Panc1 (cell line): ENCODE results near the gene ZFAND2A. TPM values are rescaled to one million over a fixed set of nuclear protein-coding genes. Genes with fewer than 3 reads are reported as not detected.

Source experiments
- ATAC-seq: fragments of 200-7000 bp; cut with Tn5 transposase; 2 replicates; pipeline ENCODE4 v1.9.1; 2020; ENCODE audit warnings: mild to moderate bottlenecking, moderate library complexity
- BruUV-seq: library from RNA; stranded (reverse); fragments of 400-500 nt; replicated peaks from 2 replicates; lab custom pipeline; 2021; lab: Mats Ljungman, UMichigan
- CTCF ChIA-PET: fragments of 300-600 bp; sonication (Branson Sonifier 250); formaldehyde crosslinking; loops from one replicate; lab custom pipeline; 2022; ENCODE audit warnings: antibody characterized with exemption; lab: Charles Lee
- POLR2A ChIA-PET: fragments of 300-600 bp; sonication (Branson Sonifier 250); formaldehyde crosslinking; loops from one replicate; lab custom pipeline; 2022; ENCODE audit warnings: antibody characterized with exemption; lab: Charles Lee
- DNase-seq: peaks from one replicate; pipeline ENCODE4 v3.0.0-alpha.2; 2010; ENCODE audit warnings: low read depth, low spot score
- H3K27ac ChIP-seq: 2 replicates; pipeline ENCODE4 v1.5.1; 2011; ENCODE audit warnings: mild to moderate bottlenecking, low read length, inconsistent platforms
- H3K27me3 ChIP-seq: fragments of 200-500 bp; sonication (Bioruptor generic); 2 replicates; pipeline ENCODE4 v1.6.0; 2014; ENCODE audit warnings: low read length, inconsistent platforms; ENCODE audit not compliant: control insufficient read depth, insufficient read depth
- H3K36me3 ChIP-seq: fragments of 200-500 bp; sonication (Bioruptor generic); 2 replicates; pipeline ENCODE4 v1.5.1; 2014; ENCODE audit warnings: inconsistent platforms, mild to moderate bottlenecking, low read length, moderate library complexity; ENCODE audit not compliant: control insufficient read depth, insufficient read depth
- H3K4me1 ChIP-seq: 2 replicates; pipeline ENCODE4 v1.5.1; 2011; ENCODE audit warnings: inconsistent platforms, mild to moderate bottlenecking, low read length, moderate library complexity; ENCODE audit not compliant: control insufficient read depth, insufficient read depth
- H3K4me3 ChIP-seq, 2 experiments: 2 replicates each; pipeline ENCODE4 v1.5.1; 2011 to 2012; ENCODE audit warnings: low read depth in 2 of 2, low read length in 2 of 2, mild to moderate bottlenecking in 2 of 2, inconsistent platforms in 1 of 2, moderate library complexity in 1 of 2
- H3K9me3 ChIP-seq: fragments of 200-500 bp; sonication (Bioruptor generic); 2 replicates; pipeline ENCODE4 v1.5.1; 2014; ENCODE audit warnings: low read depth, mild to moderate bottlenecking, inconsistent platforms, low read length, moderate library complexity; ENCODE audit not compliant: control insufficient read depth, insufficient read depth
- POLR2AphosphoS5 ChIP-seq: IDR thresholded peaks from 2 replicates; pipeline ENCODE4 v1.6.1; 2012; ENCODE audit warnings: mild to moderate bottlenecking, low read depth, low read length, moderate library complexity
- SIN3A ChIP-seq: IDR thresholded peaks from 2 replicates; pipeline ENCODE4 v1.6.1; 2012; ENCODE audit warnings: low read depth, mild to moderate bottlenecking, low read length, moderate library complexity, borderline replicate concordance; ENCODE audit not compliant: insufficient read depth
- TCF7L2 ChIP-seq: IDR thresholded peaks from 2 replicates; pipeline ENCODE4 v1.6.1; 2011; ENCODE audit warnings: mild to moderate bottlenecking, low read depth, low read length, inconsistent platforms
- in situ Hi-C: cut with HindIII; loops from 2 replicates; pipeline ENCODE4 v1.10.0; 2016; ENCODE audit warnings: low sequenced_read_pairs, low pct_unique_long_range_greater_than_20kb
- intact Hi-C: fragments of 100-400 bp; cut with micrococcal nuclease; formaldehyde crosslinking; loops from one replicate; pipeline ENCODE4 v1.10.0; 2022; ENCODE audit not compliant: unreplicated experiment
- total RNA-seq: library from RNA; stranded (reverse); gene quantifications from one replicate; pipeline ENCODE4 v1.2.1, GENCODE V29; 2021; ENCODE audit not compliant: unreplicated experiment
- TF ChIP-seq, protein P1 (sequence below): fragments of 450-650 bp; IDR thresholded peaks from 2 replicates; pipeline ENCODE4 v1.5.1; 2017; ENCODE audit warnings: mild to moderate bottlenecking
- TF ChIP-seq, protein P2 (sequence below), 2 experiments: IDR thresholded peaks; 2 replicates each; pipeline ENCODE4 v1.6.1; 2011 to 2012; ENCODE audit warnings: low read depth in 2 of 2, control low read depth in 1 of 2, low read length in 1 of 2, mild to moderate bottlenecking in 1 of 2, moderate library complexity in 1 of 2; ENCODE audit not compliant: insufficient read depth in 1 of 2

The ZFAND2A gene
- total RNA-seq, 1 experiment from 2014 or later, result 24.1 TPM

DNA sequence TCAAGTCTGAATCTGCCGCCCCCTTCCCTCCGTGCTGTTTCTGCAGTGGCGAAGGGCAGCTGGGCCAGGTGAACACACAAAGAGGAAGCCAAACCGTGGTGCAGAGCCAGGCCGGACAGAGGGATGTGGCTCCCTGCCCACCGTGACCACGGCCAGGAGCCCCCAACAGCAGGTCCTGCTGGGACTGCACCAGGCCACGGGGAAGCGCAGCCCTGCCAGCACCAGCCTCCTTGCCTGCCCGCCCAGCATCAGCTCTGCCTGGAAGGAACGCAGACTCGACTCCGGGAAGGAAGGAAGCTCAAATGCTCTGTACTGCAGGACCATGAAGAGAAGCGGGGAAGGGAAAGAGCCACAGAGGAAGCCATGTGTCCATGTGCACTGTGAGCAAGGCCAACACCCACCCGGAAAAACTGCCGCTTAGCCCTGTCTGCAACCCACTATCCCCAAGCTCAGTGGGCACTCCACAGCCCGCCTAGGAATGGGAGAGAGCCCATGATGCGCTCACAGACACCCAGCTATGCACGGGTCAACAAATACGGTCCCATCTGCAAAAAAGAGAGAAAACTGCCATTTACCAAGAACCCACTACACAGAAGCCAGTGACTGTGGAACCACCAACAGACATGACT lies 53.1 kb downstream of the ZFAND2A start (continued):
- no peak for TF ChIP-seq TCF7L2

DNA sequence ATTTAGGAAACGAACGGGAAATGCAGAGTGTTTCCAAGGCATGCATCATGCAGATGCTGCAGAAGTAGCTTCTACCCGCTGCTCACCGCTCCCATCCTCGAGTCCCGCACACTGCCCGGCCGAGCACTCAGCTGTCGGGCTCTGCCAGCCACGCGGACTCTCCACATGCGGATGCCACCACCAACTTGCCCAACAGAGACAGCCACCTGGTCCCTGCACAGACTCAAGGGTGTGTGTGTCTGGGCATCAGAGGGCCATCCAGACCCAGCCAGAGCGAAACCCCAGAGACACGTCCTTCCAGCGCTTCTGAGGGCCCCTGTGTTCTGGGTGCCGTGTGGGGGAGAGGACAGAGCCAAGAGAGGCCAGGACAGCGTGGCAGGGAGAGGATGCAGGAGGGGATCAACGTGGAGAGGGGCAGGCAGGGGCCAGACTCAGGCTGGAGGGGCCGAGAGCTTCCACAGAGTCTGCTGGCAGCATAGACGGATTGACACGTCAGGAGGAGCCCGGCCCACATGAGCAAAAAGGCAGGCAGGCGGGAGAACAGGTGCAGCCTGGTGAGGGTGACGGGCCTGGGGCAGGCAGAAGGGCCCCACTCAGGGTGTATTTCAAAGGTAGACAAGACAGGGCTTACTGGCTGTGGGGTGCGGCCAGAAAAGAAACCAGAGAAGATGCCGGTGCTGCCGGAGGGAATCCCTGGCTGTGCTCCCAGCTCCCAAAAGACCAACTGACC lies 53.8 kb downstream of the ZFAND2A start:
- BruUV-seq, result no TSS peak
- H3K27me3 ChIP-seq, result no peaks in the 10 kb centered on the region
- no peak overlapping the region for H3K27ac ChIP-seq
- in situ Hi-C loops (no loop called here), intact Hi-C loops (no loop called here)
- H3K4me3 ChIP-seq, result no peak overlapping the region
- H3K9me3 ChIP-seq, result no peaks in the 10 kb centered on the region
- TF ChIP-seq, protein P1, sequence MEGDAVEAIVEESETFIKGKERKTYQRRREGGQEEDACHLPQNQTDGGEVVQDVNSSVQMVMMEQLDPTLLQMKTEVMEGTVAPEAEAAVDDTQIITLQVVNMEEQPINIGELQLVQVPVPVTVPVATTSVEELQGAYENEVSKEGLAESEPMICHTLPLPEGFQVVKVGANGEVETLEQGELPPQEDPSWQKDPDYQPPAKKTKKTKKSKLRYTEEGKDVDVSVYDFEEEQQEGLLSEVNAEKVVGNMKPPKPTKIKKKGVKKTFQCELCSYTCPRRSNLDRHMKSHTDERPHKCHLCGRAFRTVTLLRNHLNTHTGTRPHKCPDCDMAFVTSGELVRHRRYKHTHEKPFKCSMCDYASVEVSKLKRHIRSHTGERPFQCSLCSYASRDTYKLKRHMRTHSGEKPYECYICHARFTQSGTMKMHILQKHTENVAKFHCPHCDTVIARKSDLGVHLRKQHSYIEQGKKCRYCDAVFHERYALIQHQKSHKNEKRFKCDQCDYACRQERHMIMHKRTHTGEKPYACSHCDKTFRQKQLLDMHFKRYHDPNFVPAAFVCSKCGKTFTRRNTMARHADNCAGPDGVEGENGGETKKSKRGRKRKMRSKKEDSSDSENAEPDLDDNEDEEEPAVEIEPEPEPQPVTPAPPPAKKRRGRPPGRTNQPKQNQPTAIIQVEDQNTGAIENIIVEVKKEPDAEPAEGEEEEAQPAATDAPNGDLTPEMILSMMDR, result no peak
- TF ChIP-seq, protein P2, sequence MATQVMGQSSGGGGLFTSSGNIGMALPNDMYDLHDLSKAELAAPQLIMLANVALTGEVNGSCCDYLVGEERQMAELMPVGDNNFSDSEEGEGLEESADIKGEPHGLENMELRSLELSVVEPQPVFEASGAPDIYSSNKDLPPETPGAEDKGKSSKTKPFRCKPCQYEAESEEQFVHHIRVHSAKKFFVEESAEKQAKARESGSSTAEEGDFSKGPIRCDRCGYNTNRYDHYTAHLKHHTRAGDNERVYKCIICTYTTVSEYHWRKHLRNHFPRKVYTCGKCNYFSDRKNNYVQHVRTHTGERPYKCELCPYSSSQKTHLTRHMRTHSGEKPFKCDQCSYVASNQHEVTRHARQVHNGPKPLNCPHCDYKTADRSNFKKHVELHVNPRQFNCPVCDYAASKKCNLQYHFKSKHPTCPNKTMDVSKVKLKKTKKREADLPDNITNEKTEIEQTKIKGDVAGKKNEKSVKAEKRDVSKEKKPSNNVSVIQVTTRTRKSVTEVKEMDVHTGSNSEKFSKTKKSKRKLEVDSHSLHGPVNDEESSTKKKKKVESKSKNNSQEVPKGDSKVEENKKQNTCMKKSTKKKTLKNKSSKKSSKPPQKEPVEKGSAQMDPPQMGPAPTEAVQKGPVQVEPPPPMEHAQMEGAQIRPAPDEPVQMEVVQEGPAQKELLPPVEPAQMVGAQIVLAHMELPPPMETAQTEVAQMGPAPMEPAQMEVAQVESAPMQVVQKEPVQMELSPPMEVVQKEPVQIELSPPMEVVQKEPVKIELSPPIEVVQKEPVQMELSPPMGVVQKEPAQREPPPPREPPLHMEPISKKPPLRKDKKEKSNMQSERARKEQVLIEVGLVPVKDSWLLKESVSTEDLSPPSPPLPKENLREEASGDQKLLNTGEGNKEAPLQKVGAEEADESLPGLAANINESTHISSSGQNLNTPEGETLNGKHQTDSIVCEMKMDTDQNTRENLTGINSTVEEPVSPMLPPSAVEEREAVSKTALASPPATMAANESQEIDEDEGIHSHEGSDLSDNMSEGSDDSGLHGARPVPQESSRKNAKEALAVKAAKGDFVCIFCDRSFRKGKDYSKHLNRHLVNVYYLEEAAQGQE (IDR thresholded peaks at IDR 0.05; ENCODE audit: insufficient read depth in 1 of 2, low read depth in 2 of 2, low read length in 1 of 2), result no peak
- no peak for TF ChIP-seq TCF7L2
- no peak for TF ChIP-seq SIN3A
- TF ChIP-seq POLR2AphosphoS5, result no peak
- no peak for DNase-seq
- ChIA-PET POLR2A (interaction anchor here (0.7 kb wide), 1 partner anchor 116 kb away, joined by 3 read pairs; no protein-coding TSS in a partner anchor), CTCF (interaction anchor here (0.5 to 0.6 kb wide), 2 partner anchors 18 to 163 kb away, joined by 3 read pairs; no protein-coding TSS in a partner anchor)
- no peak for ATAC-seq
- no peaks in the 10 kb centered on the region for H3K36me3 ChIP-seq
- H3K4me1 ChIP-seq, result no peaks in the 10 kb centered on the region

DNA sequence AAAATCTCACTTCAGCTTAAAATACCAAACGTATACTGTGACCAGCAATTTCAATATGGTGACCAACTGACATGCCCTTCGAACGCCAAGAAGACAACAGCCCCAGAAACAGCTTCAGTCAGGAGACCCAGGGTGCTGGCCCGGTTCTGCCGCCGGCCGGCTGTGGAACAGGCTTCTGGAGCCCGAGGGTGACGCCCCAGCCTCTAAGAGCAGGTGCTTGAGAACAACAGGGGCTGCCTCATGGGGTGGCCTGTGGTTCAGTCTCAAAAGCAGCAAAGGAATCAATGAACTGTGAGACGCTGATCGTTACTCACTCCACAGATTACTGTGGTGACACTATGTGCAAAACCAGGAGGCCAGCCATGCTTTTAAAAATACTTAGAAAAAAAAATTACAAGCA lies 54.8 kb downstream of the ZFAND2A start:
- DNase-seq (no peak), ATAC-seq (no peak)
- POLR2A ChIA-PET, result no interaction called here
- intact Hi-C loops, result no loop called here
- no TSS peak for BruUV-seq
- Histone ChIP-seq H3K9me3 (no peaks in the 10 kb centered on the region), H3K27me3 (no peaks in the 10 kb centered on the region), H3K4me1 (no peaks in the 10 kb centered on the region), H3K4me3 (no peak overlapping the region), H3K36me3 (no peaks in the 10 kb centered on the region), H3K27ac (no peak overlapping the region)
- no peak for TF ChIP-seq POLR2AphosphoS5
- TF ChIP-seq, protein P2 (IDR thresholded peaks at IDR 0.05; ENCODE audit: insufficient read depth in 1 of 2, low read depth in 2 of 2, low read length in 1 of 2), result no peak
- TF ChIP-seq TCF7L2, result no peak
- TF ChIP-seq SIN3A, result no peak
- TF ChIP-seq, protein P1, result no peak
- CTCF ChIA-PET, result no interaction called here
- in situ Hi-C loops, result no loop called here
